ENCODE data around the gene UQCRHL. TPM values are rescaled to one million over a fixed set of nuclear protein-coding genes. Genes with fewer than 3 reads are reported as not detected.
A peak's percentile ranks its signal among the peaks of the same experiment; 100 is the strongest.
"Not testable (repeated sequence)": the region's sequence is repeated elsewhere in the genome, so short reads cannot be mapped to it uniquely, and the experiment has no call there.

The UQCRHL gene
- total and polyA plus RNA-seq, 12 donors: 2.1 to 8.6 (median 3.9) TPM

GRCh38 chr1:15847100-15847892 is 39.8 kb upstream of the UQCRHL start, which contains the start of gene SPEN:
Gene SPEN (plus strand): TSS chr1:15847707. CDS start chr1:15848068, 361 bp downstream.
- intact Hi-C loops (cut with DNase I): loop anchor here in 4 of 10 donors (1.0 to 5.0 kb wide), 5 partner anchors 11 to 44 kb away; no protein-coding TSS in a partner anchor
- peak within 1 kb of the TSS; percentile 68 to 95 (median 88) for H3K4me3 ChIP-seq
- ATAC-seq: peak; percentile 86 to 95 (median 94)
- H3K9me3 ChIP-seq: no peaks in the 10 kb centered on the region
- no peaks in the 10 kb centered on the region for H3K36me3 ChIP-seq
- WGBS, 2 donors: 0 to 1% methylated on average over 75 to 86 of the region's 86 CpGs
- H3K4me1 ChIP-seq: peaks cover 4 to 64% (median 48%) of the 10 kb centered on the region in 9 donors
- TF ChIP-seq CTCF (IDR thresholded peaks at IDR 0.05): peak in 1 of 9 donors; percentile 6
- H3K27me3 ChIP-seq: no peaks in the 10 kb centered on the region
- H3K27ac ChIP-seq: peak within 1 kb of the TSS; percentile 91 to 99 (median 96)
- peak; percentile 97 to 100 for DNase-seq

GRCh38 chr1:15846056-15846455 is 38.6 kb upstream of the UQCRHL start:
- H3K4me1 ChIP-seq: peaks cover 4 to 52% (median 36%) of the 10 kb centered on the region in 9 donors
- WGBS, 2 donors: 97 to 98% methylated on average over 11 of the region's 11 CpGs
- H3K27ac ChIP-seq: peak overlapping the region in 3 of 10 donors; percentile 94 to 98 (median 96)
- ATAC-seq, H3K36me3 ChIP-seq, H3K27me3 ChIP-seq, DNase-seq, H3K9me3 ChIP-seq: not testable (repeated sequence)
- intact Hi-C loops (cut with DNase I): loop anchor here in 3 of 10 donors (2.0 to 5.0 kb wide), 3 partner anchors 36 to 45 kb away; no protein-coding TSS in a partner anchor
- peak overlapping the region in 1 of 10 donors; percentile 68 for H3K4me3 ChIP-seq

GRCh38 chr1:15843826-15844572 is 36.5 kb upstream of the UQCRHL start:
- DNase-seq (no peak), ATAC-seq (no peak)
- no peaks in the 10 kb centered on the region for H3K36me3 ChIP-seq
- no peak overlapping the region for H3K4me3 ChIP-seq
- peaks cover 0 to 37% (median 24%) of the 10 kb centered on the region in 9 donors for H3K4me1 ChIP-seq
- intact Hi-C loops (cut with DNase I): no loop called here
- peak overlapping the region in 6 of 10 donors; percentile 5 to 74 (median 68) for H3K27ac ChIP-seq
- TF ChIP-seq CTCF (IDR thresholded peaks at IDR 0.05): no peak
- H3K27me3 ChIP-seq: no peaks in the 10 kb centered on the region
- no peaks in the 10 kb centered on the region for H3K9me3 ChIP-seq
- WGBS, 2 donors: 42 to 56% methylated on average over 3 of the region's 3 CpGs

- H3K36me3 ChIP-seq: no peaks in the 10 kb centered on the region
- WGBS, 2 donors: 96% methylated on average over 4 of the region's 4 CpGs
- ATAC-seq (no peak), DNase-seq (no peak)
- peaks cover 0 to 23% (median 8%) of the 10 kb centered on the region in 9 donors for H3K4me1 ChIP-seq
- no peaks in the 10 kb centered on the region for H3K9me3 ChIP-seq
- no peaks in the 10 kb centered on the region for H3K27me3 ChIP-seq
- intact Hi-C loops (cut with DNase I): loop anchor here in 2 of 10 donors (10.0 kb wide), 1 partner anchor 46 kb away; no protein-coding TSS in a partner anchor
- H3K4me3 ChIP-seq: no peak overlapping the region
- no peak overlapping the region for H3K27ac ChIP-seq
- TF ChIP-seq CTCF (IDR thresholded peaks at IDR 0.05): no peak
Measured at GRCh38 chr1:15838721-15839120, 31.3 kb upstream of the UQCRHL start.
